Measurements from ENCODE around the gene TRIM58.

Gene TRIM58

GRCh38 chr1:247833601-247834000 is 23.4 kb upstream of the TRIM58 start:
- TF ChIP-seq CTCF (IDR thresholded peaks at IDR 0.05; ENCODE audit: low read depth, low read length, missing control alignments) = no peak
- no peak overlapping the region for H3K4me3 ChIP-seq (ENCODE audit: low read depth, low read length)
- in situ Hi-C loops (cut with HindIII; ENCODE audit: low sequenced_read_pairs) = no loop called here
- DNase-seq (ENCODE audit: low read depth) = no peak

GRCh38 chr1:247840818-247841217 is 16.2 kb upstream of the TRIM58 start:
- TF ChIP-seq CTCF (IDR thresholded peaks at IDR 0.05; ENCODE audit: low read depth, low read length, missing control alignments) = no peak
- in situ Hi-C loops (cut with HindIII; ENCODE audit: low sequenced_read_pairs) = no loop called here
- H3K4me3 ChIP-seq (ENCODE audit: low read depth, low read length) = no peak overlapping the region
- no peak for DNase-seq (ENCODE audit: low read depth)

GRCh38 chr1:247841796-247842195 is 15.2 kb upstream of the TRIM58 start, which contains the start of gene OR11L1:
OR11L1 (minus strand) TSS chr1:247841896; CDS start chr1:247841896, 0 bp downstream.
- TF ChIP-seq CTCF (IDR thresholded peaks at IDR 0.05; ENCODE audit: low read depth, low read length, missing control alignments) = no peak
- in situ Hi-C loops (cut with HindIII; ENCODE audit: low sequenced_read_pairs) = no loop called here
- DNase-seq (ENCODE audit: low read depth) = no peak
- no peak within 1 kb of the TSS for H3K4me3 ChIP-seq (ENCODE audit: low read depth, low read length)

- no peak for TF ChIP-seq CTCF (IDR thresholded peaks at IDR 0.05; ENCODE audit: low read depth, low read length, missing control alignments)
- in situ Hi-C loops (cut with HindIII; ENCODE audit: low sequenced_read_pairs) = no loop called here
- DNase-seq (ENCODE audit: low read depth) = no peak
- H3K4me3 ChIP-seq (ENCODE audit: low read depth, low read length) = no peak overlapping the region
Measured at GRCh38 chr1:247843411-247843810, 13.6 kb upstream of the TRIM58 start.

- no peak for DNase-seq (ENCODE audit: low read depth)
- in situ Hi-C loops (cut with HindIII; ENCODE audit: low sequenced_read_pairs) = no loop called here
- no peak overlapping the region for H3K4me3 ChIP-seq (ENCODE audit: low read depth, low read length)
- TF ChIP-seq CTCF (IDR thresholded peaks at IDR 0.05; ENCODE audit: low read depth, low read length, missing control alignments) = no peak
Measured at GRCh38 chr1:247845011-247845692, 11.8 kb upstream of the TRIM58 start.

GRCh38 chr1:247845693-247846017 is 11.3 kb upstream of the TRIM58 start:
- no peak overlapping the region for H3K4me3 ChIP-seq (ENCODE audit: low read depth, low read length)
- DNase-seq (ENCODE audit: low read depth) = no peak
- in situ Hi-C loops (cut with HindIII; ENCODE audit: low sequenced_read_pairs) = no loop called here
- no peak for TF ChIP-seq CTCF (IDR thresholded peaks at IDR 0.05; ENCODE audit: low read depth, low read length, missing control alignments)
